ENCODE results near the gene USP37. TPM values are rescaled to one million over a fixed set of nuclear protein-coding genes. Genes with fewer than 3 reads are reported as not detected.

USP37 gene
- total and polyA plus RNA-seq, 2 of the 13 experiments (the other 11 are each of a cell fraction or from before 2014, with no cell fraction given) = 6.5 to 30.6 TPM

DNA sequence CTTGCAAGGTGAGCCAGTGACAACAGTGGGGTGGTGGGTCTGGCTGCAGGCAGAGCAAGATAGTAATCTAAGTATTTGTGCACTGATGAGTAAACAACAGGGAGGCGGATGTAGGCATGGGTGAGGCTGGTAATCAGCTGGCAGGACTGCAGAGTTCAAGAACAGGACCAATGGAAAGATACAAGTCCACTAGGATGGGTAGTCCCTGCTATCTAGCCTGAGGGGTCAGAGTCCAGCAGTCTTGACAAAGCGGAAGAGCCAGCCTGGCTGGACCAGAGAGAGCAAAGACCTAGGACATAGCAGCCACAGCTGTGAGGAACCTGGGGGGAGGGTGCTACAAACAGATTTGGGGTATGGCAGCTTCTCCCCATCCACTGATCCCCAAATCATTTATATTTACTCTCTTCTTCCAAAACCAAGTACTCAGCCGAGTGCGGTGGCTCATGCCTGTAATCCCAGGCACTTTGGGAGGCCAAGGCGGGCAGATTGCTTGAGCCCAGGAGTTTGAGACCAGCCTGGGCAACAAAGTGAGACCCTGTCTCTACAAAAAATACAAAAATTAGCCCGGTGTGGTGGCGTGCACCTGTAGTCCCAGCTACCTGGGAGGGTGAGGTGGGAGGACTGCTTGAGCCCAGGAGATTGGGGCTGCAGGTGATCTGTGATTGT is 123.3 kb downstream of the USP37 start (continued):
- TF ChIP-seq, protein P1, sequence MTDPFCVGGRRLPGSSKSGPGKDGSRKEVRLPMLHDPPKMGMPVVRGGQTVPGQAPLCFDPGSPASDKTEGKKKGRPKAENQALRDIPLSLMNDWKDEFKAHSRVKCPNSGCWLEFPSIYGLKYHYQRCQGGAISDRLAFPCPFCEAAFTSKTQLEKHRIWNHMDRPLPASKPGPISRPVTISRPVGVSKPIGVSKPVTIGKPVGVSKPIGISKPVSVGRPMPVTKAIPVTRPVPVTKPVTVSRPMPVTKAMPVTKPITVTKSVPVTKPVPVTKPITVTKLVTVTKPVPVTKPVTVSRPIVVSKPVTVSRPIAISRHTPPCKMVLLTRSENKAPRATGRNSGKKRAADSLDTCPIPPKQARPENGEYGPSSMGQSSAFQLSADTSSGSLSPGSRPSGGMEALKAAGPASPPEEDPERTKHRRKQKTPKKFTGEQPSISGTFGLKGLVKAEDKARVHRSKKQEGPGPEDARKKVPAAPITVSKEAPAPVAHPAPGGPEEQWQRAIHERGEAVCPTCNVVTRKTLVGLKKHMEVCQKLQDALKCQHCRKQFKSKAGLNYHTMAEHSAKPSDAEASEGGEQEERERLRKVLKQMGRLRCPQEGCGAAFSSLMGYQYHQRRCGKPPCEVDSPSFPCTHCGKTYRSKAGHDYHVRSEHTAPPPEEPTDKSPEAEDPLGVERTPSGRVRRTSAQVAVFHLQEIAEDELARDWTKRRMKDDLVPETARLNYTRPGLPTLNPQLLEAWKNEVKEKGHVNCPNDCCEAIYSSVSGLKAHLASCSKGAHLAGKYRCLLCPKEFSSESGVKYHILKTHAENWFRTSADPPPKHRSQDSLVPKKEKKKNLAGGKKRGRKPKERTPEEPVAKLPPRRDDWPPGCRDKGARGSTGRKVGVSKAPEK (CRISPR knock-in tag; IDR thresholded peaks at IDR 0.05; ENCODE audit: borderline replicate concordance) = no peak
- peak; percentile 95 for TF ChIP-seq MTA1 (CRISPR knock-in tag; IDR thresholded peaks at IDR 0.05; ENCODE audit: borderline replicate concordance)
- no peak for TF ChIP-seq HES4 (CRISPR knock-in tag; IDR thresholded peaks at IDR 0.05; ENCODE audit: borderline replicate concordance)
- TF ChIP-seq, protein P2, sequence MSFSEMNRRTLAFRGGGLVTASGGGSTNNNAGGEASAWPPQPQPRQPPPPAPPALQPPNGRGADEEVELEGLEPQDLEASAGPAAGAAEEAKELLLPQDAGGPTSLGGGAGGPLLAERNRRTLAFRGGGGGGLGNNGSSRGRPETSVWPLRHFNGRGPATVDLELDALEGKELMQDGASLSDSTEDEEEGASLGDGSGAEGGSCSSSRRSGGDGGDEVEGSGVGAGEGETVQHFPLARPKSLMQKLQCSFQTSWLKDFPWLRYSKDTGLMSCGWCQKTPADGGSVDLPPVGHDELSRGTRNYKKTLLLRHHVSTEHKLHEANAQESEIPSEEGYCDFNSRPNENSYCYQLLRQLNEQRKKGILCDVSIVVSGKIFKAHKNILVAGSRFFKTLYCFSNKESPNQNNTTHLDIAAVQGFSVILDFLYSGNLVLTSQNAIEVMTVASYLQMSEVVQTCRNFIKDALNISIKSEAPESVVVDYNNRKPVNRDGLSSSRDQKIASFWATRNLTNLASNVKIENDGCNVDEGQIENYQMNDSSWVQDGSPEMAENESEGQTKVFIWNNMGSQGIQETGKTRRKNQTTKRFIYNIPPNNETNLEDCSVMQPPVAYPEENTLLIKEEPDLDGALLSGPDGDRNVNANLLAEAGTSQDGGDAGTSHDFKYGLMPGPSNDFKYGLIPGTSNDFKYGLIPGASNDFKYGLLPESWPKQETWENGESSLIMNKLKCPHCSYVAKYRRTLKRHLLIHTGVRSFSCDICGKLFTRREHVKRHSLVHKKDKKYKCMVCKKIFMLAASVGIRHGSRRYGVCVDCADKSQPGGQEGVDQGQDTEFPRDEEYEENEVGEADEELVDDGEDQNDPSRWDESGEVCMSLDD (CRISPR knock-in tag; IDR thresholded peaks at IDR 0.05; ENCODE audit: borderline replicate concordance) = peak; percentile 35; the same call in 1 of the 2 replicates
- TF ChIP-seq ZNF367 (CRISPR knock-in tag; IDR thresholded peaks at IDR 0.05; ENCODE audit: borderline replicate concordance) = no peak
- TF ChIP-seq, protein P3, sequence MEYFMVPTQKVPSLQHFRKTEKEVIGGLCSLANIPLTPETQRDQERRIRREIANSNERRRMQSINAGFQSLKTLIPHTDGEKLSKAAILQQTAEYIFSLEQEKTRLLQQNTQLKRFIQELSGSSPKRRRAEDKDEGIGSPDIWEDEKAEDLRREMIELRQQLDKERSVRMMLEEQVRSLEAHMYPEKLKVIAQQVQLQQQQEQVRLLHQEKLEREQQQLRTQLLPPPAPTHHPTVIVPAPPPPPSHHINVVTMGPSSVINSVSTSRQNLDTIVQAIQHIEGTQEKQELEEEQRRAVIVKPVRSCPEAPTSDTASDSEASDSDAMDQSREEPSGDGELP (IDR thresholded peaks at IDR 0.05; ENCODE audit: borderline replicate concordance, low read depth) = peak; percentile 100
- peak; percentile 92 for TF ChIP-seq ZMYM4 (CRISPR knock-in tag; IDR thresholded peaks at IDR 0.05)
- TF ChIP-seq SNAPC2 (CRISPR knock-in tag; IDR thresholded peaks at IDR 0.05) = peak; percentile 97
- no peak for TF ChIP-seq ZNF326 (CRISPR knock-in tag; IDR thresholded peaks at IDR 0.05; ENCODE audit: borderline replicate concordance)
- TF ChIP-seq, protein P4, sequence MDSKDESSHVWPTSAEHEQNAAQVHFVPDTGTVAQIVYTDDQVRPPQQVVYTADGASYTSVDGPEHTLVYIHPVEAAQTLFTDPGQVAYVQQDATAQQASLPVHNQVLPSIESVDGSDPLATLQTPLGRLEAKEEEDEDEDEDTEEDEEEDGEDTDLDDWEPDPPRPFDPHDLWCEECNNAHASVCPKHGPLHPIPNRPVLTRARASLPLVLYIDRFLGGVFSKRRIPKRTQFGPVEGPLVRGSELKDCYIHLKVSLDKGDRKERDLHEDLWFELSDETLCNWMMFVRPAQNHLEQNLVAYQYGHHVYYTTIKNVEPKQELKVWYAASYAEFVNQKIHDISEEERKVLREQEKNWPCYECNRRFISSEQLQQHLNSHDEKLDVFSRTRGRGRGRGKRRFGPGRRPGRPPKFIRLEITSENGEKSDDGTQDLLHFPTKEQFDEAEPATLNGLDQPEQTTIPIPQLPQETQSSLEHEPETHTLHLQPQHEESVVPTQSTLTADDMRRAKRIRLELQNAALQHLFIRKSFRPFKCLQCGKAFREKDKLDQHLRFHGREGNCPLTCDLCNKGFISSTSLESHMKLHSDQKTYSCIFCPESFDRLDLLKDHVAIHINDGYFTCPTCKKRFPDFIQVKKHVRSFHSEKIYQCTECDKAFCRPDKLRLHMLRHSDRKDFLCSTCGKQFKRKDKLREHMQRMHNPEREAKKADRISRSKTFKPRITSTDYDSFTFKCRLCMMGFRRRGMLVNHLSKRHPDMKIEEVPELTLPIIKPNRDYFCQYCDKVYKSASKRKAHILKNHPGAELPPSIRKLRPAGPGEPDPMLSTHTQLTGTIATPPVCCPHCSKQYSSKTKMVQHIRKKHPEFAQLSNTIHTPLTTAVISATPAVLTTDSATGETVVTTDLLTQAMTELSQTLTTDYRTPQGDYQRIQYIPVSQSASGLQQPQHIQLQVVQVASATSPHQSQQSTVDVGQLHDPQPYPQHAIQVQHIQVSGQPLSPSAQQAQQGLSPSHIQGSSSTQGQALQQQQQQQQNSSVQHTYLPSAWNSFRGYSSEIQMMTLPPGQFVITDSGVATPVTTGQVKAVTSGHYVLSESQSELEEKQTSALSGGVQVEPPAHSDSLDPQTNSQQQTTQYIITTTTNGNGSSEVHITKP (CRISPR knock-in tag; IDR thresholded peaks at IDR 0.05; ENCODE audit: low read depth) = peak; percentile 84
- no peak for TF ChIP-seq ZNF572 (CRISPR knock-in tag; IDR thresholded peaks at IDR 0.05)
- TF ChIP-seq, protein P5, sequence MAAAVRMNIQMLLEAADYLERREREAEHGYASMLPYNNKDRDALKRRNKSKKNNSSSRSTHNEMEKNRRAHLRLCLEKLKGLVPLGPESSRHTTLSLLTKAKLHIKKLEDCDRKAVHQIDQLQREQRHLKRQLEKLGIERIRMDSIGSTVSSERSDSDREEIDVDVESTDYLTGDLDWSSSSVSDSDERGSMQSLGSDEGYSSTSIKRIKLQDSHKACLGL (CRISPR knock-in tag; IDR thresholded peaks at IDR 0.05) = no peak
- peak; percentile 89 for TF ChIP-seq FOXP1 (IDR thresholded peaks at IDR 0.05)
- TF ChIP-seq FOXP1 (CRISPR knock-in tag; IDR thresholded peaks at IDR 0.05) = peak; percentile 97
- TF ChIP-seq SNRNP70 (IDR thresholded peaks at IDR 0.05; ENCODE audit: low read depth, low read length) = no peak
- TF ChIP-seq SMARCC2 (IDR thresholded peaks at IDR 0.05) = no peak
- no peak for TF ChIP-seq HNRNPLL (IDR thresholded peaks at IDR 0.05; ENCODE audit: low read depth, low read length, poor library complexity, severe bottlenecking)
- TF ChIP-seq GZF1 (CRISPR knock-in tag; IDR thresholded peaks at IDR 0.05) = no peak
- peak; percentile 94 for TF ChIP-seq ZNF746 (CRISPR knock-in tag; IDR thresholded peaks at IDR 0.05)

Data from HepG2 (cell line).